Measurements from ENCODE around the gene MBNL3.
A peak's percentile ranks its signal among the peaks of the same experiment; 100 is the strongest.

Gene MBNL3

DNA sequence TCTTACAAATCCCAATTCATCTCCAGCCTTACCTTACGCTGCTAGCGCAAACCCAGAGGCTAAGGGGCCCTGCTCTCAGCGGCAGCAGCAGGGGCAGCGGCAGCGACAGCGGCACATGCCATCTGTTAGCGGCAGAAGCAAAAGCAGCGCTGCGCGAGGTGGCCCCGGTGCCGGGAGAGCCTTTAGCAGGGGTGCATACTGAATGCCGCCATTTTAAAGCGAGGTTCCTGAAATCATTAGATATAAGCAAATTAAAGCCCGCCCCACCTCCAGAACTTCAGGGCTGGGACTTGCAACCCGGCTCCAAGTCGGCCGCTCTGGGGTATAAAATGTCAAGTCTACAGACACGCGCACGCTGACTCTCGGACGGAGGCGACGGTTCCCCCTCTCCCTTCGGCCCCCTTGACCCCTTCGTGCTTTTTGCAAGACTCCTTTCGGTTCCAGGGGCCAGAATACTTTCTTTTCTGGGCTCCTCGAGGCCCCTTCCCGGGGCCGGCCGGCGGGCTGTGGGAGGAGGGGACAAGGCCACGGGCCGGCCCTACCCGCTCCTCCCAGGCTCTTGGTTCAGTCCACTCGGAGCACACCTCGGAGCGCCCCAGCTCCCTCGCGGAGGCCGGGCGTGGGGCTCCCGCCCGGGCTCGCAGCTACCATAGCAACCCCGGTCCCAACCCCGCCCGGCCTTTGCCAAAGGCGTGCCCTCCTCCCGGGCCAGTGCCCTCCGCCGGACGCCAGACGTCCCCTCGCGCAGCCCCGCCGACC, at the start of gene MBNL3:
TSS of gene MBNL3 (minus strand) at position 220 of the 759 bp plus-strand sequence. CDS start 49,427 bp downstream, outside the sequence.
- DNase-seq (ENCODE audit: low read depth): peak; percentile 27

- DNase-seq (ENCODE audit: low read depth): no peak
These were observed 44.6 kb upstream of the MBNL3 start for GRCh38 chrX:132533409-132533808.

DNA sequence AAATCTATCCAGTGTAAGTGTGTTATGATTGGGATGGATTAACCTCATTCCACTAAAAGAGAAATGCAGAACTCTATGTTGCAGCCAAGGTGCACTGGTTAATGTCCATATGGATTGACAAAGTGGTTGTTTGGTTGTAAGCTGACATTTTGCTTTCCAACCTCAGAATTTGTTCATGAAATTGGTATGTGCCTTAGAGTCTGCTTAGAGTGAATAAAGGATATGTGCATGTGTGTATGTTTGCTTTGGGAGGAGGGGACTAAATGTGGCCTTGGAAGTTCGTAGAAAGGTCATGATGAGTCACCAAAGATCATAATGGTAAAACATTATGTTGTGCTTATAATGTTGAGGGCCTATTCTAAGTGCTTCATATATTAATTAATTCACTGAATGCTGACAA, 44.1 kb upstream of the MBNL3 start:
- DNase-seq (ENCODE audit: low read depth): peak; percentile 1

DNA sequence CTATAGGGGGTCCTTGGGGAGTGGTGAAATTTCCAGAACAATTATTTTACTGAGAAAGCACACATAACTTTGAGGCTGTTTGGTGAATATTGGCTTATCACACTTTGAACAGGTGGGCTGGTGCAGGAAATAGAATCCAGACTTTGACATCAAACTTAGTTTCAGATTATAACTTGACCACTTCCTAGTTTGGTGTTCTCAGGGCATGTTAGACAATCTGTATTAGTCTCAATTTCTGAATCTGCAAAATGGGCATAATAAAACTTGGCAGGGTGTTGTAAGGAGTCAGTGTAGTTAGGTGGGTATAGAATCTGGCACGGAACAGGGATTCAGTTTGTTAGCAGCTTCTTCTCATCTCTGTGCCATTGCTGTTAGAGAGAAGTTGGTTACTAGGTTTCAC, 43.3 kb upstream of the MBNL3 start:
- DNase-seq (ENCODE audit: low read depth): no peak

DNA sequence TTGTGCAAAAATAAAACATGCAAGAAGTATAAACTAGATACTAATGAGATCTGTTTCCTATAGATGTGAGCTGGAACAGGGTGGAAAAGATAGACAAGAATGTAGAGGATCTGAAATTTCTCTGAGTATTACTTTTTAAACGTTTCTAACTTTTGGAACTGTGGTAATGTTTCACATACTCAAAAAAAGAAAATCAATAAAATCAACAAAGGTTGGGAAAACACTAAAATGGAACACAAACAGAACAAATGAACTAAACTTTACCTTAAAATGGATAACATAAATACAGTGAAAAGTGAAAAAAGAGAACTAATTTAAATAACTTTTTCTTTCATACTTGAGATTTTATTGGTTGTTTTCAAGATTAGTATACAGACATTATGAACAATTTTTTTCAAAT, 32.0 kb upstream of the MBNL3 start:
- no peak for DNase-seq (ENCODE audit: low read depth)

DNA sequence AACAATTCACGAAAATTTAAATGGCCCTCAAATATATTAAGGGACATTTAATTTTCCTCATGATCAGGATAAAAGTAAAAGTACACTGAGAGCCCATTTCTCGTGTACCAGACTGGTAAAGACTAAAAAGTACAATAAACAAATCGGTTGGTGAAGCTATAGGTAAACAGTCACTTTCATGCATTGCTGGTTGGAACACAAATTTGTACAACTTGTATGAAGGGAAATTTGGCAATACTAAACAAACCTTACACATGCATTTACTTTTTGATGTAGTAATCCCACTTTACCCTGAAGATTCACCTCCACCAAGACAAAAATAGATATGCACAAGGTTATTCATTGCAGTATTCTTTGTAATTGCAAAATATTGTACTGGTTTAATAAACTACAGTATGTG, 31.4 kb upstream of the MBNL3 start:
- no peak for DNase-seq (ENCODE audit: low read depth)

- DNase-seq (ENCODE audit: low read depth): no peak
These were observed 29.6 kb upstream of the MBNL3 start for GRCh38 chrX:132518401-132518800.

- DNase-seq (ENCODE audit: low read depth): no peak
These were observed 20.0 kb upstream of the MBNL3 start for GRCh38 chrX:132508834-132509233.

DNA sequence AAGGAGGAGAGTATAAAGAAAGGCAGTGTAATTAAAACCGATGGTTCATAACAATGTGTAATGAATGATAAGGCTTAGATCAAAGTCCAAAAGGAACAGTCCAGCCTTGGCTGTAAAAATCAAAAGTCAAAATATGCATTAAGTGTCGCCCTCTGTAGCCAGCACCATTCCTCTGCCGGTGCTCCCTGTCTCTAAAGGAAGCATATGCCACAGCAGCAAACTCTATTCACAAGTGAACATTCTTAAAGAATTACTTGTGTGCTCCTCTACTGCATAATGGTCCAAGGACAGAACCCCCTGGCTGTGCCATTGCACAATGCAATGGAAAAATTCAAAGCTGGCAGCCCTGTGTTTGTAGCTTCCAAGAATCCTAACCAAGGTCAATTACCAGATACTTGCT, 16.3 kb upstream of the MBNL3 start:
- DNase-seq (ENCODE audit: low read depth): peak; percentile 23

GRCh38 chrX:132504417-132504816, 15.6 kb upstream of the MBNL3 start:
- no peak for DNase-seq (ENCODE audit: low read depth)

DNA sequence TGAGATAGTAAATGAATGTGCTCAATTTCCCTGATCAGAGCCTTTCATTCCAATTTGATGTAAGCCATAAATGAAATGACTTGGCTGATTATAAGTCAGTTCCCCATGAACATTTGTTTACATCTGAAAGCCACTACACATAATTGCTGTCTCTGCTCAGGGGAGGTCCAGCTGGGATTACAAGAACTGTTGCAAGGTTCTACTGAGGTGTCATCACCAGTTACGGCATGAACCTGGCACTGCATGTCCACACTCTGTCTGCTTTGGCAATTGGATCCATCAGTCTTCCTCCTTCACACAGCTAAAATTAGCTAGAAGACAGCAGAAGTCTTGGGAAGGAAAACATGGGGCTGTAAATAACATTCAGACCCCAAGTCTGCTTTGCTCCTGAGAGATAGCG, 12.8 kb upstream of the MBNL3 start:
- no peak for DNase-seq (ENCODE audit: low read depth)

DNA sequence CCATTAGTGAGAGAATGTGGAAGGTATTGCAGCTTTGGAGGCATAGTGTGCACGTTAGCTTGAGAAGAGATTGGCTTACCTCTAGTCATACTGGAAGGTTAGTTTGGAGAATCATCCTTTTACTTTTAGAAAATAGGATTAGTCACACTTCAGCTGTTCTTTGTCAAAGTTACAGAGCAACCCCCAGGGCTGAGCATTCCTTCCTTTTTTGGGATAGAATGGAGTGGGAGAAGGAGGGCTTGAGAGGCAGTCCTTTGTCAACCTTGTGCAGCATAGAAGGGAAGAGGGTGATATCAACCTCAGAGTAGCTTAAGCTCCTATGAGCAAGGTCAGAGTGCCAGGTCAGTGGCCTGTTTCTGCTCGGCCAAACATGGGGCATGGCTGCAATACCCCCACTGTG, 8.6 kb upstream of the MBNL3 start:
- DNase-seq (ENCODE audit: low read depth): no peak

DNA sequence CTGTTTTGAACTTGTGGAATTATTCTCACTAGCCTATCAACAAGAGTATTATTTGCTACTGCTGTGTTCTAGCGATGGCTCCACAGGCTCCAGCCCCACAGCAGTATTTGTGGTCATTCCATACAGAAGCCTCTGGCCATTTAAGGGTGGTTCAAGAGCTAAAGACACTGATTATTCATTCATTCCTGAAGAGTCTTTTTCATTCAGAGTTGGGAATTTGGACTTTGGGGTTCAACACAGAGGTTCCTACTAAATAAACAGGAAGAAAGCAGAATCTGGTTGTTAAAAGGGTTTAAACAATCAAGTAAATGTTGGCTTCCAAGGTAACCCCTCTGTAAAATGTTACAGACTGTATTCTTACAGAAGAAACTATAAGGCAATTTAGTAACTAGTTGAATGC, 4.3 kb upstream of the MBNL3 start:
- no peak for DNase-seq (ENCODE audit: low read depth)

- DNase-seq (ENCODE audit: low read depth): no peak
These were observed 2.4 kb upstream of the MBNL3 start for GRCh38 chrX:132491191-132491590.

DNA sequence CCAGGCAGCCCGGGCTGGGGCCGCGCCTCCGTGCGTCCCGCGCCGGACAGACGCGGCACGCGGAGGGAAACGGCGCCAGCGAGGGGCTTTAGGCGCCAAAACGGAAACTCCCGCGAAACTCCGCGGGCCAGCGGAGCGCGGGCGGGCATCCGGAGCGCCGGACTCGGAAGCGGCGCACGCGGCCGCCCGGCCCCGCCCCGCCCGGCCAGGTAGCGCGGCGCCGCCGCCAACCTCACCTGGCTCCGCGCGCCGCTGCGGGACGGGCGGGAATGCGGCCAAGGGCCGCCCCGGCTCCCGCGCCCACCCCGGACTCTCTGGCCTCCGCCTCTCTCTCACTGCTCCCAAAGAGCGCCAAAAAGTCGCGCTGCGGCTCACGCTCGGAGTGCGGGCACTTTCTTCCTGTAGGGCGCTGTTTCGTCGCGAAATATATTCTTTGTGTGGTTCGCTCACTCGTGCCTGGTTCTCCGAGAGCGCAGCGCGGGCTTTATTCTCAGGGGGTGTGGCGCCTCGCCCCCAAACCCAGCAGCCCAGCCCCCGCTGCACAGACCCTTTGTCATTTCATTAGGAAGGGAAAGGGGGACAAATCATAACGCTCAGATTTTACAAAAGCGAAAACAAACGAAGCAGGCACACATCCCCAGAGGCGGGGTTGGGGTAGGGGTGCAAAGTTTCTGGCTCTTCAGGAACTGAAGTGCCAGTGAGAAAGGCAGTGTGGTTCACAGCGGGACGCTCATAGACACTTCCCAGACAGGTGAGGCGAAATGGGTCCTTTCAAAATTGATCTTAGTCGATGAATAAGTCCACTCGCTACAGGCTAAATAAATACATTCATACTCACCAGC, 961 bp upstream of the MBNL3 start:
- DNase-seq (ENCODE audit: low read depth): no peak

DNA sequence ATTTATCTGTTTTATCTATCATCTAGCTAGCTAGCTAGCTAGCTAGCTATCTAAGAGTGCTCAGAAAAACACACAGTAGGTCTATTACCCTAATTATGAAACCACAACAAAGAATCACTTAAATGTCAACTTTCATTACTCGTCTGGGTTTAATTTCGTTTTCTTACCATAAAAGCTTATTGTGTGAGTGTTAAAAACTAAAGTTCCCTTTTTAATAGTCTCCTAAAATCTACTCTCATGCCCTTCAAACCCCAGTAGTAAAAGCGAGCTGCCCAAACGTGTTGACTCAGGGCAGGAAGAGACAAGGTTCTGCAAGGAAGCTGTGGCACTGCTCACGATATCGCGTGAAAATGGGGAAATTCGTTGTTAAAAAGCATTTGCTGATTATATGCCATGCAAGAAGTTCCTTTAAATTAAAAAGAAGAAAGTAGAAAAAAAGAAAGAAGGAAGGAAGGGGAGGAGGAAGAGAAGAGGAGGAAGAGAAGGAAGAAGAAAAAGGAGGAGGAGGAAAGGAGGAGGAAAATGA, 595 bp downstream of the MBNL3 start:
- DNase-seq (ENCODE audit: low read depth): peak; percentile 38

- no peak for DNase-seq (ENCODE audit: low read depth)
These were observed 2.1 kb downstream of the MBNL3 start for GRCh38 chrX:132486599-132487178.

- no peak for DNase-seq (ENCODE audit: low read depth)
These were observed 4.9 kb downstream of the MBNL3 start for GRCh38 chrX:132483951-132484350.

DNA sequence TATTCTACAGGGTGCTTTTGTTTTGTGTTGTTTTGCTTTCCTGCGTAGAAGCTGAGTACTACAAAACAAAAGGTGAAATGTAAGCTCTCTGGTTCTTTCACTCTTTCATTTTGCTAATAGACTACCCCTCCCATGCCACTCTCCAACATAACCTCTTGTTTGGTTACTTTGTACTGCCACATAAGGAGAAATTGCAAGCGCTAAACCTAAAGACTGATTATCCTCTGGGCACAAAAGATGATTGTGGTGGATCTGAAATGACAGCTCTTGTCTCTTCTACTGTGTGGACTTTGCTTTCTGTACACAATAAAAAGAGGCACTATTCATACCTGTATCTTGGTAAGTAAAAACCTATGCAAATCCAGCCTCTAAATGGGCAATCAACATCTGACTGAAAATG, 5.3 kb downstream of the MBNL3 start:
- DNase-seq (ENCODE audit: low read depth): no peak

GRCh38 chrX:132482632-132483031, 6.2 kb downstream of the MBNL3 start:
- no peak for DNase-seq (ENCODE audit: low read depth)

DNA sequence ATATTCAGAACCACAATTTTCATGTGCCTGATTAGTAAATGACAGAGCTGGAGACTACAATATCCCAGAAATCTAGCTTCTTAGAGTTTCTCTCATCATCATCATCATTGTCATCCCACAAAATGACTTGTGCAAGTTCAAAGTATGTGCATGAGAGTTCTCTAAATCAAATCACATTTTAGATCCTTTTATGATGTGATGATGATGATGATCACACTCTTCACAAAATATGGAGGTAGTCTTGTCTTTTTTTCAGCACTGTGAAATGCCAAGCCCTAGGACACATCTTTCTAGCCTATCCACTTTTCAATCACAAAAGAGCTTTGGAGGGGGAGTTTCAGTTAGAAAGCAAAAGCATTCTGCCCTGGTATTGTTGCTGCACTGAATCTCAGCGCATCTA, 7.4 kb downstream of the MBNL3 start:
- DNase-seq (ENCODE audit: low read depth): no peak

- peak; percentile 3 for DNase-seq (ENCODE audit: low read depth)
These were observed 8.1 kb downstream of the MBNL3 start for GRCh38 chrX:132480581-132481203.

Data from iris pigment epithelial cell (primary cell).